Nephron (organoid): ENCODE data around the gene SNX2.
"Not testable (repeated sequence)": the region's sequence is repeated elsewhere in the genome, so short reads cannot be mapped to it uniquely, and the experiment has no call there.

ENCODE experiments used
- H3K27ac Mint-ChIP-seq, 3 experiments: 2 replicates each; pipeline ENCODE4 v1.8.0; 2020; ENCODE audit warnings: mixed read lengths in 3 of 3, mild to moderate bottlenecking in 2 of 3, moderate library complexity in 1 of 3
- H3K27me3 Mint-ChIP-seq: 2 replicates; pipeline ENCODE4 v1.8.0; 2021; ENCODE audit warnings: low read depth, mild to moderate bottlenecking, moderate library complexity, mixed read lengths
- H3K36me3 Mint-ChIP-seq: 2 replicates; pipeline ENCODE4 v1.8.0; 2020; ENCODE audit warnings: low read depth, mixed read lengths
- H3K4me1 Mint-ChIP-seq: 2 replicates; pipeline ENCODE4 v1.8.0; 2020; ENCODE audit warnings: mixed read lengths
- H3K4me3 Mint-ChIP-seq, 3 experiments: 2 replicates each; pipeline ENCODE4 v1.8.0; 2020; ENCODE audit warnings: mild to moderate bottlenecking in 3 of 3, mixed read lengths in 3 of 3, moderate library complexity in 2 of 3
- H3K9me3 Mint-ChIP-seq: 2 replicates; pipeline ENCODE4 v1.8.0; 2020; ENCODE audit warnings: mixed read lengths
- CTCF ChIP-seq, 3 experiments: fragments of 200-600 bp; sonication (generic); IDR thresholded peaks; one replicate each; pipeline ENCODE4 v1.5.0; 2021; ENCODE audit warnings: antibody characterized with exemption in 3 of 3; ENCODE audit not compliant: unreplicated experiment in 3 of 3

The SNX2 gene

GRCh38 chr5:122760236-122760635 lies 14.6 kb upstream of the SNX2 start:
- Mint-ChIP-seq H3K4me3 (no peak overlapping the region), H3K36me3 (no peaks in the 10 kb centered on the region), H3K4me1 (peaks cover 3% of the 10 kb centered on the region), H3K9me3 (peaks cover 2% of the 10 kb centered on the region), H3K27ac (no peak overlapping the region), H3K27me3 (no peaks in the 10 kb centered on the region)
- no peak for TF ChIP-seq CTCF (IDR thresholded peaks at IDR 0.05; ENCODE audit: unreplicated experiment in 3 of 3)

- Mint-ChIP-seq H3K27me3 (no peaks in the 10 kb centered on the region), H3K36me3 (no peaks in the 10 kb centered on the region), H3K9me3 (peaks cover 2% of the 10 kb centered on the region), H3K4me1 (no peaks in the 10 kb centered on the region), H3K27ac (no peak overlapping the region), H3K4me3 (no peak overlapping the region)
- no peak for TF ChIP-seq CTCF (IDR thresholded peaks at IDR 0.05; ENCODE audit: unreplicated experiment in 3 of 3)
Observed at GRCh38 chr5:122761115-122761514, 13.8 kb upstream of the SNX2 start.

- H3K4me1 Mint-ChIP-seq, H3K27ac Mint-ChIP-seq, H3K4me3 Mint-ChIP-seq, H3K27me3 Mint-ChIP-seq, H3K36me3 Mint-ChIP-seq, H3K9me3 Mint-ChIP-seq: not testable (repeated sequence)
Observed at GRCh38 chr5:122761896-122762295, 13.0 kb upstream of the SNX2 start.

- Mint-ChIP-seq H3K36me3 (no peaks in the 10 kb centered on the region), H3K9me3 (peaks cover 4% of the 10 kb centered on the region), H3K27ac (no peak overlapping the region), H3K4me3 (no peak overlapping the region), H3K27me3 (peaks cover 8% of the 10 kb centered on the region), H3K4me1 (no peaks in the 10 kb centered on the region)
- TF ChIP-seq CTCF (IDR thresholded peaks at IDR 0.05; ENCODE audit: unreplicated experiment in 3 of 3) = no peak
Observed at GRCh38 chr5:122766130-122766529, 8.8 kb upstream of the SNX2 start.

GRCh38 chr5:122770477-122770876 lies 4.4 kb upstream of the SNX2 start:
- Mint-ChIP-seq H3K9me3 (peaks cover 4% of the 10 kb centered on the region), H3K4me1 (peaks cover under 1% of the 10 kb centered on the region), H3K4me3 (no peak overlapping the region), H3K27ac (no peak overlapping the region), H3K36me3 (no peaks in the 10 kb centered on the region), H3K27me3 (peaks cover 8% of the 10 kb centered on the region)
- no peak for TF ChIP-seq CTCF (IDR thresholded peaks at IDR 0.05; ENCODE audit: unreplicated experiment in 3 of 3)

- Mint-ChIP-seq H3K27ac (peak overlapping the region in 1 of 3 experiments; percentile 59), H3K27me3 (peaks cover 7% of the 10 kb centered on the region), H3K36me3 (no peaks in the 10 kb centered on the region), H3K4me3 (peak overlapping the region in 2 of 3 experiments; percentile 57 to 68), H3K9me3 (peaks cover 4% of the 10 kb centered on the region), H3K4me1 (peaks cover 17% of the 10 kb centered on the region)
- TF ChIP-seq CTCF (IDR thresholded peaks at IDR 0.05; ENCODE audit: unreplicated experiment in 3 of 3) = no peak
Observed at GRCh38 chr5:122772446-122772845, 2.4 kb upstream of the SNX2 start.
